Loucy (cell line): ENCODE measurements around the gene CDH13.

Experiments
- CTCF ChIP-seq: fragments of 200-600 bp; sonication (generic); conservative IDR thresholded peaks from 2 replicates; pipeline ENCODE4 v1.5.1; 2014; ENCODE audit warnings: mild to moderate bottlenecking, antibody characterized with exemption, low read length
- EZH2phosphoT487 ChIP-seq: fragments of 200-600 bp; IDR thresholded peaks from 2 replicates; pipeline ENCODE4 v1.6.1; 2018; ENCODE audit warnings: antibody characterized with exemption, mild to moderate bottlenecking, moderate library complexity, borderline replicate concordance

GRCh38 chr16:83629426-83629825, 1002.7 kb downstream of the CDH13 start:
- TF ChIP-seq CTCF (no peak), EZH2phosphoT487 (no peak)
